Osteoblast (primary cell): ENCODE results near the gene GM2A. TPM values are rescaled to one million over a fixed set of nuclear protein-coding genes. Genes with fewer than 3 reads are reported as not detected.
"Not testable (repeated sequence)": the region's sequence is repeated elsewhere in the genome, so short reads cannot be mapped to it uniquely, and the experiment has no call there.

Source experiments
- DNase-seq: peaks from one replicate; pipeline ENCODE4 v3.0.0; 2011; ENCODE audit warnings: low spot score, mixed read lengths; ENCODE audit not compliant: insufficient read length; ENCODE audit errors: missing footprints
- H2AFZ ChIP-seq: 2 replicates; pipeline ENCODE4 v1.6.0; 2011; ENCODE audit warnings: mild to moderate bottlenecking, low read length
- H3K27ac ChIP-seq: 2 replicates; pipeline ENCODE4 v1.5.1; 2011; ENCODE audit warnings: mild to moderate bottlenecking, low read depth, low read length, moderate library complexity
- H3K27me3 ChIP-seq: 2 replicates; pipeline ENCODE4 v1.6.0; 2012; ENCODE audit warnings: mild to moderate bottlenecking, control low read depth, inconsistent platforms, low read length, moderate library complexity; ENCODE audit not compliant: insufficient read depth
- H3K36me3 ChIP-seq: 2 replicates; pipeline ENCODE4 v1.5.1; 2011; ENCODE audit warnings: mild to moderate bottlenecking, low read length, control low read depth, moderate library complexity; ENCODE audit not compliant: insufficient read depth
- H3K4me1 ChIP-seq: 2 replicates; pipeline ENCODE4 v1.5.1; 2011; ENCODE audit warnings: mild to moderate bottlenecking, low read length, control low read depth, moderate library complexity; ENCODE audit not compliant: insufficient read depth
- H3K4me2 ChIP-seq: 2 replicates; pipeline ENCODE4 v1.6.0; 2011; ENCODE audit warnings: mild to moderate bottlenecking, low read length; ENCODE audit not compliant: insufficient read depth
- H3K4me3 ChIP-seq: fragments of 200-600 bp; sonication (generic); 3 replicates; pipeline ENCODE4 v1.5.1; 2012; ENCODE audit warnings: mild to moderate bottlenecking, low read length, inconsistent platforms; ENCODE audit not compliant: insufficient read depth
- H3K79me2 ChIP-seq: 2 replicates; pipeline ENCODE4 v1.6.0; 2012; ENCODE audit warnings: mild to moderate bottlenecking, low read length, control low read depth, inconsistent platforms; ENCODE audit not compliant: insufficient read depth
- H3K9me3 ChIP-seq: 2 replicates; pipeline ENCODE4 v1.5.1; 2011; ENCODE audit warnings: low read depth, low read length, control low read depth
- H4K20me1 ChIP-seq: 2 replicates; pipeline ENCODE4 v1.6.0; 2012; ENCODE audit warnings: mild to moderate bottlenecking, low read length, control low read depth; ENCODE audit not compliant: insufficient read depth
- total RNA-seq: library from RNA; depleted of rRNA; stranded (reverse); fragments of >200 nt; gene quantifications from 2 replicates; pipeline ENCODE4 v1.2.3, GENCODE V29; 2012
- TF ChIP-seq, protein P1 (sequence below): IDR thresholded peaks from 2 replicates; pipeline ENCODE4 v1.5.1; 2011; ENCODE audit warnings: mild to moderate bottlenecking, low read depth, low read length, moderate library complexity; ENCODE audit errors: extremely low read depth

GM2A gene
- total RNA-seq, 1 donor = 35.5 TPM

DNA sequence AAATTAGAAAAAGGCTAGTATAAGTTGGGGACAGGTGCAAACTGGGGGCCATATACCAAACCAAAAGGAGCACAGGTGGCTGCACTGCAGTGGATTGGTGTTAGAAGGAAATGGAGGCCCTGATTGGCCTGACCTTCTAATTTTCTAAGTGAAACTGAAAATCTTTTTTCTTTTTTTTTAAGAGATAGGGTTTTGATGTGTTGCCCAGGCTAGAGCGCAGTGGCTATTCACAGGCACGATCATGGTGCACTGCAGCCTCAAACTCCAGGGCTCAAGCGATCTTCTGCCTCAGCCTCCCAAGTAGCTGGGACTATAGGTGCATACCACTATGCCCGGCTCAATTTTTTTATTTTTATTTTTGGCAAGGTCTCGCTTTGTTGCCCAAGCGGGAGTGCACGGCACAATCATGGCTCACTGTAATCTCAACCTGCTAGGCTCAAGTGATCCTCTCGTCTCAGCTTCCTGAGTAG lies 19.3 kb upstream of the GM2A start:
- H3K36me3 ChIP-seq = no peaks in the 10 kb centered on the region
- H2AFZ ChIP-seq = no peak overlapping the region
- peaks cover 42% of the 10 kb centered on the region for H3K27me3 ChIP-seq
- no peaks in the 10 kb centered on the region for H3K4me1 ChIP-seq
- TF ChIP-seq, protein P1, sequence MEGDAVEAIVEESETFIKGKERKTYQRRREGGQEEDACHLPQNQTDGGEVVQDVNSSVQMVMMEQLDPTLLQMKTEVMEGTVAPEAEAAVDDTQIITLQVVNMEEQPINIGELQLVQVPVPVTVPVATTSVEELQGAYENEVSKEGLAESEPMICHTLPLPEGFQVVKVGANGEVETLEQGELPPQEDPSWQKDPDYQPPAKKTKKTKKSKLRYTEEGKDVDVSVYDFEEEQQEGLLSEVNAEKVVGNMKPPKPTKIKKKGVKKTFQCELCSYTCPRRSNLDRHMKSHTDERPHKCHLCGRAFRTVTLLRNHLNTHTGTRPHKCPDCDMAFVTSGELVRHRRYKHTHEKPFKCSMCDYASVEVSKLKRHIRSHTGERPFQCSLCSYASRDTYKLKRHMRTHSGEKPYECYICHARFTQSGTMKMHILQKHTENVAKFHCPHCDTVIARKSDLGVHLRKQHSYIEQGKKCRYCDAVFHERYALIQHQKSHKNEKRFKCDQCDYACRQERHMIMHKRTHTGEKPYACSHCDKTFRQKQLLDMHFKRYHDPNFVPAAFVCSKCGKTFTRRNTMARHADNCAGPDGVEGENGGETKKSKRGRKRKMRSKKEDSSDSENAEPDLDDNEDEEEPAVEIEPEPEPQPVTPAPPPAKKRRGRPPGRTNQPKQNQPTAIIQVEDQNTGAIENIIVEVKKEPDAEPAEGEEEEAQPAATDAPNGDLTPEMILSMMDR = no peak
- H3K4me2 ChIP-seq = no peak overlapping the region
- no peak overlapping the region for H3K27ac ChIP-seq
- H3K79me2 ChIP-seq = no peaks in the 10 kb centered on the region
- H3K4me3 ChIP-seq = no peak overlapping the region
- H3K9me3 ChIP-seq = no peaks in the 10 kb centered on the region
- no peak for DNase-seq
- no peaks in the 10 kb centered on the region for H4K20me1 ChIP-seq

DNA sequence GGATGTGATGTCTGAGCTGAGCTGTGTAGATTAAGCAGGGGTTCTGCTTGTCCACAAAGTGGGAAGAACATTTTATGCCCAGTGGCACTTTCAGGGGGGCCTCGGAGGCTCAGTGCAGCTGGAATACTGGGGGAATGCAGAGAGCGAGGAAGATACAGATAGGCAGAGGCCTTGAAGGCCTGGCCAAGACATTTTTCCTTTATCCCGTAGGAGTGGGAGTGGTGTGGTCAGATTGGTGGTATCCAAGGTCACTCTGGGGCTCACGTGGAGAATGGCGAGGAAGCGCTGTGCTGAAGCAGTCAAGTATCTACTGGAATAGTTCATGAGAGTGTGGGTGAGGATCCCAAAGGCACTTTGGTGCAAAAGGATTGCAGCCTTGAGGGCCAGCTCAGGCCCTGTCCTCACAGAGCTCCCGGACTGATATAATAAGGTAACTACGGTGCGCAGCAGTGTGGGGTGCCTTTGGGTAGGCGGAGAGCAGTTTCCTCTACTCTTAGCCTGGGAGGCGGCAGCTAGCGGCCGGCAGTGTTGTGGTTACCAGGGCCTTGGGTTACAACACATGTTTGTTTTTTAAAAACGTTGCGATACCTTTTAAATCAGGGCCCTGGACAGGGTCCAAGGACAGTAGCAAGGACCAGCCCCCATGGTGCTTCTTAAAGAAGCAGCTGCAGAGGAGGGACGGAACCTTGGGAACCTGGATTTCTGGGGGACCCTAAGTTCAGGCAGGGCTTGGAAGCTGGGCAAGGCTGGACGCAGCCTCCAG lies 18.3 kb upstream of the GM2A start:
- Histone ChIP-seq H3K4me1 (no peaks in the 10 kb centered on the region), H3K27me3 (peaks cover 40% of the 10 kb centered on the region), H3K9me3 (no peaks in the 10 kb centered on the region), H3K27ac (no peak overlapping the region), H3K4me3 (no peak overlapping the region), H3K36me3 (no peaks in the 10 kb centered on the region), H3K4me2 (peak overlapping the region; percentile 26), H4K20me1 (no peaks in the 10 kb centered on the region), H2AFZ (peak overlapping the region; percentile 46), H3K79me2 (no peaks in the 10 kb centered on the region)
- TF ChIP-seq, protein P1 = no peak
- peak; percentile 66 for DNase-seq

DNA sequence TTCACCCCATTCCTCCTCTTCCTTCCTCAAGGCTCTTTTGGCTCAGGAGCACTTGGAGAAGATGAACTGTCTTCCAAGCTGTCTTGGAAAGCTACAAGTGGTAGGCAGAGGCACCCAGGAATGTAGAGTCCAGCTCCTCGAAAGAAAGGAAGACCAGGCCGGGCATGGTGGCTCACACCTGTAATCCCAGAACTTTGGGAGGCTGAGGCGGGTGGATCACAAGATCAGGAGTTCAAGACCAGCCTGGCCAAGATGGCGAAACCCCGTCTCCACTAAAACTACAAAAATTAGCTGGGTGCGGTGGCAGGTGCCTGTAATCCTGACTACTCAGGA lies 17.8 kb upstream of the GM2A start:
- not testable (repeated sequence) for H3K36me3 ChIP-seq, H3K27ac ChIP-seq

DNA sequence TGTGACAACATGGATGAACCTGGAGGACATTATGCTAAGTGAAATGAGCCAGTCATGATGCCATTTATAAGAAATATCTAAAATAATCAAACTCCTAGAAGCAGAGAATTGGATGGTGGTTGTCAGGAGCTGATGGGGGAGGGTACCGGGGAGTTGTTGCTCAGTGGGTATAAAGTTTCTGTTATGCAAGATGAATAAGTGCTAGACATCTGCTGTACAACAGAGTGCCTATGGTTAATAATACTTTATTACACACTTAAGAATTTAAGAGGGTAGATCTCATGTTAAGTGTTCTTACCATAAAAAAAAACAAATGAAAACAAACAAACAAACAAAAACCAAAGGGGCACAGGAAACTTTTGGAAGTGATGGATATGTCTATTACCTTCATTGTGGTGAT lies 16.1 kb upstream of the GM2A start:
- no peaks in the 10 kb centered on the region for H3K4me1 ChIP-seq
- no peaks in the 10 kb centered on the region for H3K36me3 ChIP-seq
- DNase-seq = no peak
- no peaks in the 10 kb centered on the region for H4K20me1 ChIP-seq
- H3K27me3 ChIP-seq = peaks cover 23% of the 10 kb centered on the region
- H3K9me3 ChIP-seq = no peaks in the 10 kb centered on the region
- no peak overlapping the region for H2AFZ ChIP-seq
- H3K4me2 ChIP-seq = no peak overlapping the region
- no peaks in the 10 kb centered on the region for H3K79me2 ChIP-seq
- TF ChIP-seq, protein P1 = no peak
- H3K4me3 ChIP-seq = no peak overlapping the region
- no peak overlapping the region for H3K27ac ChIP-seq

More for the DNA sequence above, 17.8 kb upstream of the GM2A start:
- H3K4me1 ChIP-seq, DNase-seq, H3K9me3 ChIP-seq, H3K4me2 ChIP-seq, H2AFZ ChIP-seq, H3K4me3 ChIP-seq, H3K79me2 ChIP-seq, H4K20me1 ChIP-seq: not testable (repeated sequence)
- H3K27me3 ChIP-seq = peaks cover 34% of the 10 kb centered on the region
